Chondrocyte (in vitro differentiated cells): ENCODE data around the gene COL15A1. TPM values are rescaled to one million over a fixed set of nuclear protein-coding genes. Genes with fewer than 3 reads are reported as not detected.
"Not testable (repeated sequence)": the region's sequence is repeated elsewhere in the genome, so short reads cannot be mapped to it uniquely, and the experiment has no call there.

Experiments
- DNase-seq: peaks from one replicate; pipeline ENCODE4 v3.0.0; 2021; ENCODE audit warnings: mixed read lengths, low spot score
- H3K27ac Mint-ChIP-seq: one replicate; pipeline ENCODE4 v1.8.0; 2021; ENCODE audit warnings: mild to moderate bottlenecking, moderate library complexity, mixed read lengths; ENCODE audit not compliant: unreplicated experiment
- H3K27me3 Mint-ChIP-seq: 2 replicates; pipeline ENCODE4 v1.8.0; 2021; ENCODE audit warnings: low read depth, mixed read lengths
- H3K36me3 Mint-ChIP-seq: 2 replicates; pipeline ENCODE4 v1.8.0; 2021; ENCODE audit warnings: low read depth, mixed read lengths
- H3K4me1 Mint-ChIP-seq: 2 replicates; pipeline ENCODE4 v1.8.0; 2021; ENCODE audit warnings: low read depth, mild to moderate bottlenecking, mixed read lengths
- H3K4me3 Mint-ChIP-seq: one replicate; pipeline ENCODE4 v1.8.0; 2021; ENCODE audit warnings: mild to moderate bottlenecking, moderate library complexity, mixed read lengths; ENCODE audit not compliant: unreplicated experiment
- H3K9me3 Mint-ChIP-seq: 2 replicates; pipeline ENCODE4 v1.8.0; 2021; ENCODE audit warnings: low read depth, mixed read lengths
- total RNA-seq: library from RNA; stranded (reverse); gene quantifications from 3 replicates; pipeline ENCODE4 v1.2.1, GENCODE V29; 2021
- TF ChIP-seq, protein P1 (sequence below): fragments of 200-600 bp; sonication (generic); IDR thresholded peaks from 2 replicates; pipeline ENCODE4 v1.5.0; 2021; ENCODE audit warnings: antibody characterized with exemption, mild to moderate bottlenecking, moderate library complexity

COL15A1 gene
- total RNA-seq, 1 donor from 2014 or later: 5.4 TPM

DNA sequence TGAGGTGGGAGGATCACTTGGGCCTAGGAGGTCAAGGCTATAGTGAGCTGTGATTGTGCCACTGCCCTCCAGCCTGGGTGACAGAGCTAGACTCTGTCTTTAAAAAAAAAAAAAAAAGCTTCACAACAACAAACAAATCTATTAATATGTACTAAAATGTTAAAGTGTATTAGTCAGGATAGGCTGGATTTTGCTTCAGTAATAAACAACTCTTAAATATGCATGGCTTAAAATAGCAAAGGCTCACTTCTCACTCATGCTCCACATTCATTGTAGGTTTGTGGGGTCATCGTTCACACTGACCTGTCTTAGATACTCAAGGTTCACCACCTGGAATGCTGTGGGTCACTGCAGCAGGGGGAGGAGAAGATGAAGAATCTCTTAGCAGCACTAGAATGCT is 33.8 kb upstream of the COL15A1 start:
- Mint-ChIP-seq H3K4me1 (peaks cover 50% of the 10 kb centered on the region), H3K27ac (peak overlapping the region; percentile 80), H3K9me3 (no peaks in the 10 kb centered on the region), H3K36me3 (no peaks in the 10 kb centered on the region), H3K27me3 (no peaks in the 10 kb centered on the region), H3K4me3 (no peak overlapping the region)
- no peak for DNase-seq
- TF ChIP-seq, protein P1, sequence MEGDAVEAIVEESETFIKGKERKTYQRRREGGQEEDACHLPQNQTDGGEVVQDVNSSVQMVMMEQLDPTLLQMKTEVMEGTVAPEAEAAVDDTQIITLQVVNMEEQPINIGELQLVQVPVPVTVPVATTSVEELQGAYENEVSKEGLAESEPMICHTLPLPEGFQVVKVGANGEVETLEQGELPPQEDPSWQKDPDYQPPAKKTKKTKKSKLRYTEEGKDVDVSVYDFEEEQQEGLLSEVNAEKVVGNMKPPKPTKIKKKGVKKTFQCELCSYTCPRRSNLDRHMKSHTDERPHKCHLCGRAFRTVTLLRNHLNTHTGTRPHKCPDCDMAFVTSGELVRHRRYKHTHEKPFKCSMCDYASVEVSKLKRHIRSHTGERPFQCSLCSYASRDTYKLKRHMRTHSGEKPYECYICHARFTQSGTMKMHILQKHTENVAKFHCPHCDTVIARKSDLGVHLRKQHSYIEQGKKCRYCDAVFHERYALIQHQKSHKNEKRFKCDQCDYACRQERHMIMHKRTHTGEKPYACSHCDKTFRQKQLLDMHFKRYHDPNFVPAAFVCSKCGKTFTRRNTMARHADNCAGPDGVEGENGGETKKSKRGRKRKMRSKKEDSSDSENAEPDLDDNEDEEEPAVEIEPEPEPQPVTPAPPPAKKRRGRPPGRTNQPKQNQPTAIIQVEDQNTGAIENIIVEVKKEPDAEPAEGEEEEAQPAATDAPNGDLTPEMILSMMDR: no peak

DNA sequence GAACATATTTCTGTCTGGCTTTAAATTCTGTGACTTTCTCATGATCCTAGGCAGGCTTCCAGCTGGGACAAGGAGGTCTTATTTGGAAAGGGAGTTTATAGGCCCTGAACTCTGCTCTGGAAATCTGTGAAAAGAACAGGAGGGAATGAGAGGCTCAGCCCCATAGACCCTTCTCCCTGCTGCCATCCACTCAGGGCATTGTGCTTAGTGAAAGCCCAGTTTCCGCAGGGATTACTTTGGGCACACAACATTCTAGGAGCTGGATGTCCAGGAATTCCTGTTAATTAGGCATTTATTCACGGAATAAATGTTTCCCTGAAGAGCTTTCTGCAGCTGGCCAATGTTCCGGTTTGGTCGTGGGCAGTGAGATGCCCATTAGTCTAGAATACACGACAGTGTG is 32.7 kb upstream of the COL15A1 start:
- Mint-ChIP-seq H3K27me3 (peaks cover 1% of the 10 kb centered on the region), H3K4me3 (no peak overlapping the region), H3K36me3 (no peaks in the 10 kb centered on the region), H3K27ac (peak overlapping the region; percentile 41), H3K4me1 (peaks cover 47% of the 10 kb centered on the region), H3K9me3 (no peaks in the 10 kb centered on the region)
- DNase-seq: no peak
- TF ChIP-seq, protein P1: no peak

DNA sequence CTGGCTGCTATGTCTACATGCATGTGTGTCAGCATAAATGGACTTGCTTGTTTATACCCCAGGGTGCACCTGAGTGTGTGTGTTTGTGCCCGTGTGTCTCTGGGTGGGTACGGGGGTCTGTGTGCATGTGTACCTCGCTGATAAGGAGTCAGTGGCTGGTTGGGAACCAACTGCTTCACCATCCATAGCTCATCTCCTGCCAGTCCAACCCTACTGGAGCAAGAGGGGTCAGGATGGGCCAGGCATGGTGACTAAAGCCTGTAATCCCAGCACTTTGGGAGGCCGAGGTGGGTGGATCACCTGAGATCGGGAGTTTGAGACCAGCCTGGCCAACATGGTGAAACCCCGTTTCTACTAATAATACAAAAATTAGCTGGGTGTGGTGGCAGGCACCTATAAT is 32.0 kb upstream of the COL15A1 start:
- not testable (repeated sequence) for H3K27me3 Mint-ChIP-seq, DNase-seq, H3K9me3 Mint-ChIP-seq, H3K27ac Mint-ChIP-seq, H3K4me3 Mint-ChIP-seq, H3K36me3 Mint-ChIP-seq
- peaks cover 40% of the 10 kb centered on the region for H3K4me1 Mint-ChIP-seq

DNA sequence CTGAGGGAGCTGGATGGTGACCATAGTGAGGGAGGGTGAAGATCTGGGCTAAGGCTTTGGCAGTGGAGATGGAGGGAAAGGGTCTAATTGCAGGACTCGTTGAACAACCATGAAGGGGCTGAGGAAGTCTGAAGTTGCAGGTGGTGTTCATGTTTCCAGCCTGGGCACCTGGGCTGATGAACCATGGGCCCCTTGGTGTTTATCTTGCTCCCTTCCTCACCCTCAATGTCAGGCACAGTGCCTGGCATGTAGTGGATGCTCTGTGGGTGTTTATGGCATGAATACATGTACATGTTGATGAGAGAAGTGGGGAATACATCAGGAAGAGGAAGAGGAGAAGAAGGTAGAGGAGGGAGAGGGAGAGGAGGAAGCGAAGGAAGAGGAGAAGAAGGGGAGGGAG is 31.3 kb upstream of the COL15A1 start:
- peaks cover 33% of the 10 kb centered on the region for H3K4me1 Mint-ChIP-seq
- no peak overlapping the region for H3K27ac Mint-ChIP-seq
- TF ChIP-seq, protein P1: no peak
- H3K4me3 Mint-ChIP-seq: no peak overlapping the region
- peaks cover 1% of the 10 kb centered on the region for H3K27me3 Mint-ChIP-seq
- no peak for DNase-seq
- H3K9me3 Mint-ChIP-seq: no peaks in the 10 kb centered on the region
- no peaks in the 10 kb centered on the region for H3K36me3 Mint-ChIP-seq

DNA sequence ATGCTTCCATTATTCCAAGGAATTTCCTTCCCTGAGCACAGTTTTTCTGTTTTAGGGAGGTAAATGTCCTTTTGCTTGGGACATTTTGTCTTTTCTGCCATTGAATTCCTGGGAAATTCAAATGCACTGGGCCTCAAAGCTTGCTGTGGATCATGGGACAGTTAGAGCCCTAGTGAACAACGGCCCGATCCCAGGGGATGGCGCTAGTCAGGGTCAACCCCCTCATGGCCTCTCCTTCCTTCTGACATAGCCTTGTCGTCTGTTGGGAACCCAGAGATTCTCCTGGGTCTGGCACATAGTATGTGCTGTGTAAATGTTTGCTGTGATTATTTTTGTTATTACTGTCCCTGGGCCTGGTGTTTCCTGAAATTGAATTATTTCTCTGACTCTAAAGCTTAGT is 30.7 kb upstream of the COL15A1 start:
- Mint-ChIP-seq H3K27ac (no peak overlapping the region), H3K36me3 (no peaks in the 10 kb centered on the region), H3K4me3 (no peak overlapping the region), H3K4me1 (peaks cover 31% of the 10 kb centered on the region), H3K27me3 (peaks cover 1% of the 10 kb centered on the region), H3K9me3 (no peaks in the 10 kb centered on the region)
- DNase-seq: no peak
- TF ChIP-seq, protein P1: no peak

DNA sequence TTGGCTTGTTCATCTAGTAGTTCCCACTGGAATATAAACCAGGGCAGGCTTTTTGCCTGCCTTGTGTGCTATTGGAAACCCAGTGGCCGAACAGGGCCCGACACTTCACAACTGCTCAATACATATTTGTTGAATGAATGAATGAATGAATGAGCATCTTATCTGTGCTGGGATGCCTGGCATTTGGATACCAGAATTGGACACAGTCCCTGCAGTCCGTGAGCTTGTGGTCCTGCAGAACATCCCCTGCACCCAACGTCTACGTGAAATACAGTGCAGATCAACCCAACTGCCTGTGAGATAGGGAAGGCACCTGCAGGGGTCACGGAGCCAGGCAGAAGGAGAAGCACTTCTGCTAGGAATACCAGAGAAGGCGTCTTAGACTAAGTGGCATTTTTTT is 30.0 kb upstream of the COL15A1 start:
- Mint-ChIP-seq H3K4me1 (peaks cover 26% of the 10 kb centered on the region), H3K27me3 (peaks cover 1% of the 10 kb centered on the region), H3K9me3 (no peaks in the 10 kb centered on the region), H3K4me3 (no peak overlapping the region), H3K27ac (no peak overlapping the region), H3K36me3 (no peaks in the 10 kb centered on the region)
- TF ChIP-seq, protein P1: no peak
- DNase-seq: no peak
